K562 (cell line): ENCODE data around the gene HOXA4. TPM values are rescaled to one million over a fixed set of nuclear protein-coding genes. Genes with fewer than 3 reads are reported as not detected.

Source experiments
- ATAC-seq: fragments of 200-7000 bp; cut with Tn5 transposase; 3 replicates; pipeline ENCODE4 v1.9.1; 2020; ENCODE audit warnings: moderate library complexity
- BruUV-seq: library from RNA; stranded (reverse); fragments of 400-500 nt; replicated peaks from 2 replicates; lab custom pipeline; 2021; lab: Mats Ljungman, UMichigan
- CTCF ChIA-PET: fragments of 300-600 bp; formaldehyde crosslinking; extraction: SDS; loops from one replicate; lab custom pipeline; 2021; ENCODE audit warnings: low intra/inter-chr PET ratio; lab: Yijun Ruan, JAX
- POLR2A ChIA-PET: fragments of 300-600, 350-650 bp; sonication (Branson Sonifier 250); formaldehyde crosslinking; extraction: SDS; loops from one replicate; lab custom pipeline; 2021; ENCODE audit warnings: antibody characterized with exemption, inconsistent platforms; lab: Yijun Ruan, JAX
- DNase-seq, 4 experiments: peaks; one replicate each; pipeline versions ENCODE4 v3.0.0 to v3.0.0-alpha.2; 2011 to 2018; ENCODE audit warnings: low spot score in 3 of 4, mixed read lengths in 3 of 4; ENCODE audit errors: extremely low read depth in 1 of 4
- FAIRE-seq: peaks from 2 replicates; lab custom pipeline; 2011; peaks lifted over from hg19 to GRCh38; lab: Jason Lieb, UNC
- H2AFZ ChIP-seq: 2 replicates; pipeline ENCODE4 v1.6.0; 2011; ENCODE audit warnings: low read depth, low read length, control low read depth, inconsistent platforms
- H3K27ac ChIP-seq: fragments of 200-600 bp; 3 replicates; pipeline ENCODE4 v1.8.0; 2011; ENCODE audit warnings: low read depth, mild to moderate bottlenecking, control low read depth, inconsistent platforms, low read length, moderate library complexity, mixed read lengths; ENCODE audit errors: extremely low read depth
- H3K27me3 ChIP-seq, 2 experiments: fragments of 300-600 bp in 1 of 2; 2 replicates in 1 of 2; 3 replicates in 1 of 2; pipeline versions ENCODE4 v1.6.0 to v1.8.0; 2011; ENCODE audit warnings: inconsistent platforms in 2 of 2, low read length in 2 of 2, mild to moderate bottlenecking in 1 of 2, mixed read lengths in 1 of 2, moderate library complexity in 1 of 2; ENCODE audit not compliant: control insufficient read depth in 2 of 2, insufficient read depth in 2 of 2
- H3K36me3 ChIP-seq: fragments of 300-600 bp; 3 replicates; pipeline ENCODE4 v1.8.0; 2011; ENCODE audit warnings: mild to moderate bottlenecking, low read length, inconsistent platforms; ENCODE audit not compliant: control insufficient read depth, insufficient read depth
- H3K4me1 ChIP-seq, 2 experiments: fragments of 200-600 bp in 1 of 2; replicated peaks in 1 of 2; 2 replicates in 1 of 2; 3 replicates in 1 of 2; pipeline versions ENCODE4 v1.5.1 to v1.8.0; 2011; ENCODE audit warnings: inconsistent platforms in 2 of 2, low read length in 2 of 2, mild to moderate bottlenecking in 1 of 2, mixed read lengths in 1 of 2, moderate library complexity in 1 of 2; ENCODE audit not compliant: control insufficient read depth in 2 of 2, insufficient read depth in 2 of 2
- H3K4me2 ChIP-seq: 2 replicates; pipeline ENCODE4 v1.6.1; 2011; ENCODE audit warnings: low read length, control low read depth, inconsistent platforms, mixed read lengths; ENCODE audit not compliant: insufficient read depth
- H3K4me3 ChIP-seq: fragments of 200-600 bp; sonication (generic), shearing (Covaris generic); 2 replicates; pipeline ENCODE4 v1.5.1; 2016; ENCODE audit warnings: control low read depth, inconsistent platforms
- H3K79me2 ChIP-seq: fragments of 200-600 bp; 3 replicates; pipeline ENCODE4 v1.8.0; 2011; ENCODE audit warnings: low read length, inconsistent platforms; ENCODE audit not compliant: control insufficient read depth, insufficient read depth
- H3K9ac ChIP-seq, 2 experiments: 2 replicates each; pipeline versions ENCODE4 v1.6.0 to v1.6.1; 2011; ENCODE audit warnings: low read depth in 2 of 2, low read length in 2 of 2, control low read depth in 1 of 2, inconsistent platforms in 1 of 2, mild to moderate bottlenecking in 1 of 2, mixed read lengths in 1 of 2; ENCODE audit not compliant: insufficient read depth in 1 of 2
- H3K9me1 ChIP-seq: one replicate; pipeline ENCODE4 v1.6.0; 2011; ENCODE audit warnings: inconsistent platforms, mild to moderate bottlenecking, low read length, moderate library complexity; ENCODE audit not compliant: control insufficient read depth, insufficient read depth
- H3K9me3 ChIP-seq: replicated peaks from 2 replicates; pipeline ENCODE4 v1.5.1; 2011; ENCODE audit warnings: low read depth, low read length, inconsistent platforms; ENCODE audit not compliant: control insufficient read depth, insufficient read depth
- H4K20me1 ChIP-seq: replicated peaks from 2 replicates; pipeline ENCODE4 v1.6.1; 2011; ENCODE audit warnings: low read length, inconsistent platforms, mixed read lengths; ENCODE audit not compliant: control insufficient read depth, insufficient read depth
- DACH1 ChIP-seq: fragments of 450-650 bp; IDR thresholded peaks from 2 replicates; pipeline ENCODE4 v1.6.1; 2018; ENCODE audit not compliant: partially characterized antibody
- HMG20A ChIP-seq: fragments of 450-650 bp; formaldehyde crosslinking; conservative IDR thresholded peaks from 2 replicates; pipeline ENCODE4 v1.4.0; 2020; ENCODE audit warnings: mild to moderate bottlenecking, mixed read lengths
- MECOM ChIP-seq: fragments of 250-450 bp; sonication (Bioruptor Pico); IDR thresholded peaks from 2 replicates; pipeline ENCODE4 v1.8.0; 2022; ENCODE audit warnings: inconsistent platforms
- NBN ChIP-seq: fragments of 450-650 bp; IDR thresholded peaks from 2 replicates; pipeline ENCODE4 v1.6.1; 2016; ENCODE audit warnings: low read depth, mild to moderate bottlenecking
- PTBP1 ChIP-seq: fragments of 200-400 bp; formaldehyde crosslinking; IDR thresholded peaks from 2 replicates; pipeline ENCODE4 v1.6.1; 2017; ENCODE audit warnings: low read depth, low read length
- SRSF7 ChIP-seq: fragments of 200-400 bp; formaldehyde crosslinking; optimal IDR thresholded peaks from 2 replicates; pipeline ENCODE3; 2017; ENCODE audit warnings: mild to moderate bottlenecking, low read depth, low read length
- ZBTB8A ChIP-seq: fragments of 450-650 bp; IDR thresholded peaks from 2 replicates; pipeline ENCODE4 v1.6.1; 2018; ENCODE audit warnings: mild to moderate bottlenecking, moderate library complexity; ENCODE audit not compliant: partially characterized antibody
- ZKSCAN3 ChIP-seq: fragments of 250-450 bp; sonication (Bioruptor Pico); IDR thresholded peaks from 2 replicates; pipeline ENCODE4 v1.4.0; 2020
- ZNF224 ChIP-seq: sonication (generic); formaldehyde crosslinking; IDR thresholded peaks from 2 replicates; pipeline ENCODE4 v1.8.0; 2022; ENCODE audit warnings: mild to moderate bottlenecking, missing genetic modification reagents
- WGBS: fragments of 100-300 bp; shearing (Covaris generic); methylation state at CpG from one replicate; pipeline ENCODE4 v1.1.6; 2016; ENCODE audit warnings: low coverage, mixed read lengths; ENCODE audit not compliant: insufficient coverage; ENCODE audit errors: missing lambda C conversion rate; 5-methylcytosine and 5-hydroxymethylcytosine counted together
- in situ Hi-C: fragments of 300-500 bp; cut with MboI; formaldehyde crosslinking; loops from 4 replicates; pipeline ENCODE4 v1.15.0; 2018; ENCODE audit warnings: inconsistent platforms, mixed read lengths
- intact Hi-C: fragments of 100-400 bp; cut with micrococcal nuclease; formaldehyde crosslinking; loops from 2 replicates; pipeline ENCODE4 v1.14.2; 2022
- polyA plus RNA-seq, 8 experiments: library from polyadenylated mRNA; depleted of rRNA in 4 of 8; stranded (reverse) in 5 of 8; unstranded in 3 of 8; fragments of >200 nt; fragmentation: Nextera tagmentation in 2 of 8; fragmentation: Illumina TruSeq in 1 of 8; extraction: Ambion mirVana in 2 of 8; extraction: Trizol in 1 of 8; gene quantifications; 2 replicates each; pipeline versions ENCODE4 v1.2.1 to v1.2.3, GENCODE V29; 2011 to 2014; ENCODE audit warnings: inconsistent platforms in 1 of 8, missing spikeins in 1 of 8
- total RNA-seq, 7 experiments: library from RNA; depleted of rRNA in 6 of 7; stranded (reverse); fragments of >200 nt in 6 of 7; fragmentation: Illumina TruSeq in 2 of 7; extraction: Trizol in 2 of 7; gene quantifications; 2 replicates each; pipeline versions ENCODE4 v1.2.1 to v1.2.3, GENCODE V29; 2011 to 2021; ENCODE audit warnings: low replicate concordance in 1 of 7

Gene HOXA4
- total and polyA plus RNA-seq, 9 of the 15 experiments (the other 6 are each of a cell fraction or from before 2014, with no cell fraction given) = not detected

DNA sequence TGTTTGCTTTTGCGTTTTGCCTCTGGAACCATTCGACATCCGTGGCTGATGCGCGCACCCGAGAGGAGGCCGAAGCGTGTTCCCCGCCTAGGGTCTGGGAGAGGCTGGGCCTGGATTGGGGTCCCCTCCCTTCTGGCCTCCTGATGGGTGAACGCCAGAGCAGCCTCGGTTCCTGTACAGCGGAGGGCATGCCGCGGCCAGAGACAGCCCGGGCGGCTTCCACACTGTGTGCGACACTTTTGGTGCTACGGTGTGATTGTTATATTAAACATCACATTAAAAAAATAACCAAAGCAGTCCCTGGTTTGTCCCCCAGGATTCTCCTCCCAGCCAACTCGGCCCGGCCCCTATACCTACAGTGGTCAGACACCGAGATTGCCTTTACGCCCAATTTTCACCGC lies 29.6 kb upstream of the HOXA4 start:
- WGBS = 66% methylated on average over 21 of the region's 23 CpGs
- BruUV-seq = no TSS peak
- H3K27ac ChIP-seq = no peak overlapping the region
- H3K4me3 ChIP-seq = no peak overlapping the region
- ChIA-PET POLR2A (no interaction called here), CTCF (interaction anchor here (0.7 to 2.5 kb wide), 4 partner anchors 473 to 792 kb away, joined by 3 to 9 read pairs (median 6); no protein-coding TSS in a partner anchor)
- no peaks in the 10 kb centered on the region for H3K79me2 ChIP-seq
- intact Hi-C loops = loop anchor here (2.0 to 5.0 kb wide), 5 partner anchors 298 to 1268 kb away; partner anchors contain the start of genes SKAP2 and SNX10
- no peak overlapping the region for H3K4me2 ChIP-seq
- DNase-seq (no peak), FAIRE-seq (no peak), ATAC-seq (no peak)
- no peaks in the 10 kb centered on the region for H3K9me1 ChIP-seq
- no peaks in the 10 kb centered on the region for H3K9me3 ChIP-seq
- H3K27me3 ChIP-seq = peaks cover 18 to 77% of the 10 kb centered on the region in 2 experiments
- in situ Hi-C loops = loop anchor here (25.0 kb wide), 3 partner anchors 648 to 1273 kb away; no protein-coding TSS in a partner anchor
- no peak overlapping the region; the same call in 1 of the 2 replicates for H2AFZ ChIP-seq
- no peaks in the 10 kb centered on the region for H3K36me3 ChIP-seq
- no peak overlapping the region for H3K9ac ChIP-seq
- H4K20me1 ChIP-seq = no peaks in the 10 kb centered on the region
- H3K4me1 ChIP-seq = peaks cover 0 to 26% of the 10 kb centered on the region in 2 experiments; a peak in 2 of 5 replicates
- TF ChIP-seq MECOM (CRISPR knock-in tag) (no peak), ZNF224 (no peak), PTBP1 (no peak), HMG20A (CRISPR knock-in tag) (no peak), DACH1 (no peak), ZKSCAN3 (no peak), ZBTB8A (no peak), NBN (no peak), SRSF7 (no peak)
- TF ChIP-seq, all 486 proteins: peak for 0
